CD4-positive, alpha-beta T cell treated with Interleukin-15 for 4 hours (primary cell): Measurements from ENCODE around the gene NUDT22.

Experiments
- DNase-seq: peaks from one replicate; pipeline ENCODE4 v3.0.0-alpha.2; 2020; ENCODE audit warnings: low spot score

NUDT22 gene

DNA sequence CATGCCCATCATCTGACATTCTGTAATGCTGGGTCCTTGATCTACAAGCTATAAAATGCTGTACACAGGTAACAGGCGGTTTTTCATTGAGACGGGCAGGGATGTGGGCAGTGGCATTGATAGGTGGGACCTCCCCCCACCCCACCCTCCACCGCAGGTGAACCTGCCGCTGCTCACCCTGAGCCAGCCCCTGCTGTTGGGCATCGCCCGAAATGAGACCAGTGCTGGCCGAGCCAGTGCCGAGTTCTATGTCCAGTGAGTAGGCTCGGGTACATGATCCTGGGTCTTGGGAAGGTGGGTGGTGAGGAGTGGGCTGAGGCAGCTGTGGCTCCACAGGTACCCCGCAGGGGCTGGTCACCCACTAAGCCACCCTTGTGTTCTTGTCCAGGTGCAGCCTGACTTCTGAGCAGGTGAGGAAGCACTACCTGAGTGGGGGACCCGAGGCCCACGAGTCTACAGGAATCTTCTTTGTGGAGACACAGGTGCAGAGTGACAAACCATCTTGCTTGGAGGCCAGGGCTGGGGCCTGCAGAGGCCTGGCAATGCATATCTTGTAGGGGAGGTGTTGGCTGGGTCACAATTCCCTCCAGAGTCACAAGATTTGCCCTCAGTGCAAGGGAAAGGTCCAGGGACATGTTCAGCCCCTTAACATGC lies 3.1 kb downstream of the NUDT22 start:
- no peak for DNase-seq

GRCh38 chr11:64229744-64230170 lies 3.7 kb downstream of the NUDT22 start:
- no peak for DNase-seq

DNA sequence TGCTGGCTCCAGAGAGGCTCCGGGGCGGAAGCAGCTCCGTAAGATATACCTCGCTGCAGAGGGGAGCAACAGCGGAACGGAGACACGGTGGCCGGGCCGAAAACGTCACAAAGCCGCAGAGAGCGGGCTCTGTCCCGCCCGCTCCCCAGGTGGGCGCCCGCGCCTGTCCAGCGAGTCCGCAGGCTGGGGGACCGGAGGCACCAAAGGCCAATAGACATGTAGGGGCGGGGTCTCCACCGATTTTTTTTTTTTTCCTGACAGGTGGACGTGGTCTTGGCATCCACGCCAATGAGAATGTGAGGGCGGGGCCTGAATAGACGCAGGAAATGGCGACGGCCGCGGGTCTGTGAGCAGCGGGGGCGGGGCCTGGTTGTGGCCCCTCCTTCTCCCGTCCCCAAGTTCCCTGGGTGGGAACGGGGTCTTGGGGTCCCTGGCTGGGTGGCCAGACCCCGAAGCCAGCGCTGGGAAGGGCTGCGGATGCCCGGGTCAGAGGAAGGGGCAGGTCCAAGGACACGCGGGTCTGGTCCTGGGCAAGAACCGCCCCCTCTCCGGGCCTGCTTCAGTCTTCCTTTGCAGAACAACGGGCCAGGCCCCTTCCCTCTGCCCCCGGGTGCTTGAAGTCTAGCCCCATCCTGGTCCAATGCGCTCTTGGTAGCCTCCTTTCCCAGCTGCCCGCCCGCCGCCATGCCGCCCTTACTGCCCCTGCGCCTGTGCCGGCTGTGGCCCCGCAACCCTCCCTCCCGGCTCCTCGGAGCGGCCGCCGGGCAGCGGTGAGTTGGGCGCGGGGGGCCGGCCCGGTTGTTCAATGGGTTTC lies 4.3 kb downstream of the NUDT22 start, which contains the start of gene DNAJC4:
DNAJC4 (plus strand) TSS at position 378 of the 814 bp plus-strand sequence; CDS start at position 685, 307 bp downstream.
- peak; percentile 86 for DNase-seq

- DNase-seq: no peak
Measured at GRCh38 chr11:64230985-64231365, 4.9 kb downstream of the NUDT22 start.

DNA sequence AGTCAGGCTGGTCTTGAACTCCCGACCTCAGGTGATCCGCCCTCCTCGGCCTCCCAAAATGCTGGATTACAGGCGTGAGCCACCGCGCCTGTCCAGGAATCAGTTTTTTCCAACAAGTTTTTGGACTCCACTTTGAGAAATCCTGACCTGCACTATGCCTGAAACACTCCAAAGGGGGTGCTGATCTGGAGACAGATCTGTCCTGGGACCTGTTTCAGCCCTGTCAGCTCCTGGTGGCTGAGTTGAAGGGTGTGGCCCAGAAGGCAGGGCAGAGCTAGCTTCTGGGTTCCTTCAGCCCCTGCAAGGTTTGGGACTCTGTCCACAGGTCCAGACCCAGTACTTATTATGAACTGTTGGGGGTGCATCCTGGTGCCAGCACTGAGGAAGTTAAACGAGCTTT lies 5.5 kb downstream of the NUDT22 start:
- DNase-seq: no peak

DNA sequence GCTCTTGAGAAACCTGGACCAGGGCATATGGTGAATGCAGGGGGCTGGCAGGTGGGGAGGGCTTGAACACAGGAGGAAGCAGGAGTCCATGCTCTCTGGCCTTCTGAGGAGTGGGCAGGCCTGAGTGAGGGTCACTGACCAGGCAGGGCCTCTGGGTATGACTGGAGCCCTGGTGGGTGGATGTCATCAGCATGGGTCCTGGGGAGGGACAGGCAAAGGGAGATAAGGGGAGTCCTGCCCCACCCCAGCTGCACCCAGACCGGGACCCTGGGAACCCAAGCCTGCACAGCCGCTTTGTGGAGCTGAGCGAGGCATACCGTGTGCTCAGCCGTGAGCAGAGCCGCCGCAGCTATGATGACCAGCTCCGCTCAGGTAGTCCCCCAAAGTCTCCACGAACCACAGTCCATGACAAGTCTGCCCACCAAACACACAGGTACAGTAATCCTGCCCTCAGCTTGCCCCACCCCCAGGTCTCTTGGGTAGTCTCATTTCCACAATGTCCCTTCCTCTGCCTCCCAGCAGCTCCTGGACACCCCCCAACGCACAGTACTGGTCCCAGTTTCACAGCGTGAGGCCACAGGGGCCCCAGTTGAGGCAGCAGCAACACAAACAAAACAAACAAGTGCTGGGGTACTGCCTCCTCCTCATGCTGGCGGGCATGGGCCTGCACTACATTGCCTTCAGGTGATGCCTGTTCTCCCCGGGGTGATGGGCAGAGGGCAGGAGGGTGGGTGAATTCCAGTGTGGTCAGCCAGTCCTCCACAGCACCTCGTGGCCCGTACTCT lies 6.3 kb downstream of the NUDT22 start:
- DNase-seq: no peak

- DNase-seq: no peak
Measured at GRCh38 chr11:64232967-64233315, 6.9 kb downstream of the NUDT22 start.

- DNase-seq: peak; percentile 74
Measured at GRCh38 chr11:64233913-64234586, 8.0 kb downstream of the NUDT22 start, which contains the start of gene VEGFB. TSS of gene VEGFB (plus strand) at chr11:64234584. CDS start at chr11:64234834, 250 bp downstream.

DNA sequence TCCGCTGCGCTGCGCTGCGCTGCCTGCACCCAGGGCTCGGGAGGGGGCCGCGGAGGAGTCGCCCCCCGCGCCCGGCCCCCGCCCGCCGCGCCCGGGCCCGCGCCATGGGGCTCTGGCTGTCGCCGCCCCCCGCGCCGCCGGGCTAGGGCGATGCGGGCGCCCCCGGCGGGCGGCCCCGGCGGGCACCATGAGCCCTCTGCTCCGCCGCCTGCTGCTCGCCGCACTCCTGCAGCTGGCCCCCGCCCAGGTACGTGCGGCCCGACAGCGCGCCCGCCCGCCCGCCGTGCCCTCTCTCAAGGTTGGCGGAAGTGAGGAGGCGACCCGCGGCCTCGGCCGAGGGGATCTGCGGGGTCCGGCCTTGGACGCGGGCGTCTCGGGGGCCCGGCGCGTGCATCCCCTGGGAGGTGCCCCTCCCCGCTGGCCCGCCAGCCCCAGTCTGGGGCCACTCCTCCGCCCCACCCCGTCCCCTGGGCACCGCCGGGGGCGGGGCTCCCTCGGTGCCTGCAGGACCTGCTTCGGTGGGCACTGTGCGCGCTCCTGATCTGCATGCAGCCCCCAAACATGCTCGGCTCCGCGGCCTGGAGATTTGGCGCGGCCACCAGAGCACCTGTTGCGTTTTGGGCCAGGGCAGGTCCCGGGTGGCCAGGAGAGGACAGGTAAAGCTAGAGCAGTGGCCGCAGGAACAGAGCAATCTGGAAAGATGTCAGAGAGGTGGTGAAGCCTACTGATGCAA lies 8.7 kb downstream of the NUDT22 start:
- DNase-seq: peak; percentile 36

DNA sequence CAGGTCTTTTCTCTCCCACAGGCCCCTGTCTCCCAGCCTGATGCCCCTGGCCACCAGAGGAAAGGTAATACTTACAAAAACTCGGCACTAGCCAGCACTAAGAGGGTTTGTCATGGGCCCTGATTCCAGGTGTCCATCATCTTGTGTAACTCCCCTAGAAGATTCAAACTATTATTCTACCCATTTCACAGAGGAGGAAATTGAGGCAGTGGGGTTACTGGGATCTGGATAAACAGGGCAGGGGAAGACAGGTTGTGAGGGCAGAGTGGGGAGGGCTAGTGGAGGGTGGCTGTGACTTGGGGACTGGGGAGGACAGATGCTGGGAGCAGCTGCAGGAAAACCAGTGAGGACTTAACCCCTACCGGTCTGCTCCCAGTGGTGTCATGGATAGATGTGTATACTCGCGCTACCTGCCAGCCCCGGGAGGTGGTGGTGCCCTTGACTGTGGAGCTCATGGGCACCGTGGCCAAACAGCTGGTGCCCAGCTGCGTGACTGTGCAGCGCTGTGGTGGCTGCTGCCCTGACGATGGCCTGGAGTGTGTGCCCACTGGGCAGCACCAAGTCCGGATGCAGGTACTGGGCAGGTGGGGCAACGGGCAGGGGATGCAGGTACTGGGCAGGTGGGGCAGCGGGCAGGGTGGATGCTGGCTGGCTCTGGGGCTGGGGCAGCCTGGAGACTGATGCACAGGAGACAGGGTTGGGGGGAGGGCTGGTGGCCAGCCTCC lies 9.5 kb downstream of the NUDT22 start:
- DNase-seq: no peak

- no peak for DNase-seq
Measured at GRCh38 chr11:64237484-64237951, 11.4 kb downstream of the NUDT22 start.

GRCh38 chr11:64238076-64238475 lies 12.0 kb downstream of the NUDT22 start:
- no peak for DNase-seq

- DNase-seq: no peak
Measured at GRCh38 chr11:64238999-64239398, 12.9 kb downstream of the NUDT22 start.

DNA sequence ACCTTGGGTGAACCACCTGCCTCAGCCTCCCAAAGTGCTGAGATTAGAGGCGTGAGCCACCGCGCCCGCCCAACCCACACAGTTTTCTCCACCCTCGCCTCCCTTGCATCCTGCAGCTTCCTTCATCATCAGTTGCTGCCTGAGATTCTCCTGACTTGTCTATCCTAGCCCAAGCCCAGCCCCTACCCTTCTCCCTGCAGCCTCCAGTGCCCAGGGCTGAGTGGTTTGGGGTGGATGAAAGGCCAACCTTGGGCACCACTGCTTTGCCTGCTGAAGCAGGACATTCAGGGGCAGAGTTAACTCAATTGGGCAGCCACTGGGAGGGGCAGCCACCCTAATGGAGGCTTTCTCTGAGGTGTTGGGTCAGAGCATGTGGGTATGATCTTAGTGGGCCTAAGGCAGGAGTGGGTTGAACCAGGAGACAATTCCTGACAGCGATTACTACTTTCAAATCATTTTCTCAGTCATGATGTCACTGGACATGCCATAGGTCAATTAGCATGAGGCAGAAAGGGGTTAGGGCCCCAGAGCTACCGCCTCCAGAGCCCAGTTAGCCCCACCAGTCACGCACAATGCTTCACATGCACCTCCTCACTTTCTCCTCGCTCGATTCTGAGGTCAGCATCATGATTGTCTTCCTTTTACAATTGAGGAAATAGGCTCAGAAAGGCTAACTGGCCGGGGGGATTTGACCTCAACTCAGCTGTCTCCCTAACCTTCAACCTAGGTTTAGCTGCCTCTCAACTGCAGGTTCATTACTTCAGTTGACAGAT lies 13.8 kb downstream of the NUDT22 start:
- no peak for DNase-seq

DNA sequence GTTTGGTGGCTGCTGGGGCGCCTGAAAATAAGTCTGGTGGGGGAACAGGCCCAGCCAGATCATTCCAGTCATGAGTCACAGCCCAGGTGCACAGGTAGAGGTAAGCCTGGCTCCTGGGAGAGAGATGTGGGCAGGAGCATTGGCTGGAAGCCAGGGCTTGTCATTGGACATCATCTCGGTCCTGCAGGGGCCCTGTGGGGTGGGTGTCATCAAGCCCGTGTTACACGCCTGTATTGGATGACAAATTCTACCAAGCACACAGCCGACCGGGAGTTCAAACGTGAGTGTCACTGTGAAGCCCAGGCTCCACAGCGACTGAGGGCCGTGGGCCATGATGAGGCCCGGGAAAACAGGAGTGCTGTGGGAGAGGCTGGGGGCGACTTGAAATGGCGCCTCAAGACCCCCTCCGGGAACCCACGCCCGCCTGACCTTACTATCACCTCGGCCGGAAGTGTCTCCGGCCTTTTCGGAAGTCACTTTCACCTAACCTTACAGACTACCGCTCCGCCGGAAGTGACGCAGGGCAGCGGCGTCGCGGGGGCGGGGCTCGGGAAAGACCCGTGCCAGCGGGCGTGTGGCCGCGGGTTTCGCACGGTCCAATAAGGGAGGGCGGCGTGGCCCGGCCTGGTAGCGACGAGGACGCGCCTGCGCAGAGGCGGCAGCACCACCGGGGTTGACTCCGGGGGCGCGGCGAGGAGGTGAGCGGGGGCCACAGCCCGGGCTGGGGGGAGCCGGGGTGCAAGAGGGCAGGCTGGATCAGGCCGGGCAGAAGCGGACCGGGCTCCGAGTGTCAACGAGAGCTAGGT lies 14.6 kb downstream of the NUDT22 start, which contains the start of gene FKBP2:
FKBP2 (plus strand) TSS at position 661 of the 806 bp plus-strand sequence. CDS start 1,293 bp downstream, outside the sequence.
- peak; percentile 98 for DNase-seq

DNA sequence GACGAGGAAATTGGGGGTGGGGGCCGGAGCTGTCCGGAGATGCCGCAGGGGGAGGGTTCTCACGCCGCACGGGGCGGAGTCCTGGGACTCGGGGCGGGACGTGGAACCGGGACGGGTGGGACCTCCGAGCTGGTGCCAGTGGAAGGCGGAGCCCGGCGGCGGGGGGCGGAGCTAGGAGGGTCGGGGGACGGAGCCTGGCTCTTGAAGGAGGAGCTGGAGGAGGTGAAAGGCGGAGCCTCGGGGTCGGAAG lies 15.1 kb downstream of the NUDT22 start:
- peak; percentile 99 for DNase-seq

- no peak for DNase-seq
Measured at GRCh38 chr11:64241491-64242374, 15.7 kb downstream of the NUDT22 start.
